ENCODE results near the gene ESF1. TPM values are rescaled to one million over a fixed set of nuclear protein-coding genes. Genes with fewer than 3 reads are reported as not detected.

The ESF1 gene
- total RNA-seq, 1 donor from 2014 or later: 15.5 TPM

DNA sequence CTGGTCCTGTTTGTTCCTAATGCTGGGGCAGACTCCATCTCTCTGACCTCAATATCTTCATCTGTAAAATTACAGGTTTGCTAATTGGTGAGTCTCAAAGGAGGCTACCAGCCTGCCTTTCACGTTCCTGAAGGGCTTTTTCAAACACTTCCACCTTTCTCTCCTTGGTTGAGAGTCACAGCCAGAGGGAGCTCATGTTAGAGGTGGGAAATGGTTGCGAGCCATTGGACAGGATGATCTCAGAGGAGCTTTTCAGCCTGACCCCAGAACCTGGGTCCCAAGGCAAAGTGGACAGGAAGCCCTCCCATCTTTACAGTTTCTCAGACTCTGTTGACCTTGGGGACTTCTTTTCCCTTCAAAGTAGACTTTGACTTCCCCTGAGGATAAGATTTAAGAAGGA is 37.7 kb upstream of the ESF1 start:
- no peaks in the 10 kb centered on the region for H3K27me3 Mint-ChIP-seq
- intact Hi-C loops (cut with micrococcal nuclease): no loop called here
- no peaks in the 10 kb centered on the region for H3K9me3 Mint-ChIP-seq
- peaks cover 15% of the 10 kb centered on the region for H3K36me3 Mint-ChIP-seq (ENCODE audit: low read depth)
- no peak for ATAC-seq (ENCODE audit: low read depth)
- no peak overlapping the region for H3K27ac Mint-ChIP-seq
- ChIA-PET POLR2A (no interaction called here), CTCF (no interaction called here)
- H3K4me3 Mint-ChIP-seq: no peak overlapping the region
- no peak for DNase-seq
- TF ChIP-seq, protein P1, sequence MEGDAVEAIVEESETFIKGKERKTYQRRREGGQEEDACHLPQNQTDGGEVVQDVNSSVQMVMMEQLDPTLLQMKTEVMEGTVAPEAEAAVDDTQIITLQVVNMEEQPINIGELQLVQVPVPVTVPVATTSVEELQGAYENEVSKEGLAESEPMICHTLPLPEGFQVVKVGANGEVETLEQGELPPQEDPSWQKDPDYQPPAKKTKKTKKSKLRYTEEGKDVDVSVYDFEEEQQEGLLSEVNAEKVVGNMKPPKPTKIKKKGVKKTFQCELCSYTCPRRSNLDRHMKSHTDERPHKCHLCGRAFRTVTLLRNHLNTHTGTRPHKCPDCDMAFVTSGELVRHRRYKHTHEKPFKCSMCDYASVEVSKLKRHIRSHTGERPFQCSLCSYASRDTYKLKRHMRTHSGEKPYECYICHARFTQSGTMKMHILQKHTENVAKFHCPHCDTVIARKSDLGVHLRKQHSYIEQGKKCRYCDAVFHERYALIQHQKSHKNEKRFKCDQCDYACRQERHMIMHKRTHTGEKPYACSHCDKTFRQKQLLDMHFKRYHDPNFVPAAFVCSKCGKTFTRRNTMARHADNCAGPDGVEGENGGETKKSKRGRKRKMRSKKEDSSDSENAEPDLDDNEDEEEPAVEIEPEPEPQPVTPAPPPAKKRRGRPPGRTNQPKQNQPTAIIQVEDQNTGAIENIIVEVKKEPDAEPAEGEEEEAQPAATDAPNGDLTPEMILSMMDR (IDR thresholded peaks at IDR 0.05): no peak
- H3K4me1 Mint-ChIP-seq: no peaks in the 10 kb centered on the region

GRCh38 chr20:13821876-13822275 is 37.2 kb upstream of the ESF1 start:
- H3K4me3 Mint-ChIP-seq: no peak overlapping the region
- TF ChIP-seq, protein P1 (IDR thresholded peaks at IDR 0.05): no peak
- intact Hi-C loops (cut with micrococcal nuclease): no loop called here
- H3K36me3 Mint-ChIP-seq (ENCODE audit: low read depth): peaks cover 18% of the 10 kb centered on the region
- ChIA-PET POLR2A (no interaction called here), CTCF (interaction anchor here (1.0 kb wide), 1 partner anchor 231 kb away, joined by 3 read pairs; no protein-coding TSS in a partner anchor)
- no peak for DNase-seq
- H3K27me3 Mint-ChIP-seq: no peaks in the 10 kb centered on the region
- ATAC-seq (ENCODE audit: low read depth): no peak
- no peaks in the 10 kb centered on the region for H3K4me1 Mint-ChIP-seq
- H3K27ac Mint-ChIP-seq: no peak overlapping the region
- no peaks in the 10 kb centered on the region for H3K9me3 Mint-ChIP-seq

DNA sequence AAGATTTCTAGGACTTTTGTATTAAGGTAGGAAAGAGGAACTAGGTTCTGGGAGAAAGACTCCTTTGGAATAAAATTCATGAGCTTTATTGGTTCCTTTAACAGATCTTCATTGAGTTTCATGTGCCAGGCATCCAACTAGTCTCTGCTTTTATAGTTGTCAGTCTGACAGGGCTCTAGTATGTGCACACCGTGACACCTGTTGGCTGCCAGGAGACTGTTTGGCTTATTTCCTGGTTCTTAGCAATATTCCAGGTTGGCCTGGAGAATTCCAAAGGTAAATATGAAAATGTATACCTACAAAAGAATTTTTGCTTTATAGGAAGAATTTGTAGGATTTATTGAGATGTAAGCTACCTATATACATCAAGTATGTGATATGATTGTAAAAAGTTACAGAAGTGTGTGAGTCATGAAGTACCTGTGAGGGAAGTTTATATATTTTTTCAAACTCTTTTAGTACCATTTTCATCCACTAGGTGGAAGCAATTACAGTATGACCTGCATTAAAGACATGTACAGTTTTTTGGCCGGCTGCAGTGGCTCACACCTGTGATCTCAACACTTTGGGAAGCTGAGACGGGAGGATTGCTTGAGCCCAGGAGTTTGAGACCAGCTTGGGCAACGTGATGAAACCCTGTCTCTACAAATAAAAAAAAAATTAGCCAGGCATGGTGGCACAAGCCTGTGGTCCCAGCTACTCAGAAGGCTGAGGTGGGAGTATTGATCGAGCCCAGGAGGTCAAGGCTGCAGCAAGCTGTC is 35.3 kb upstream of the ESF1 start:
- DNase-seq (no peak), ATAC-seq (ENCODE audit: low read depth) (peak; percentile 50)
- Mint-ChIP-seq H3K9me3 (no peaks in the 10 kb centered on the region), H3K27me3 (no peaks in the 10 kb centered on the region), H3K4me1 (no peaks in the 10 kb centered on the region), H3K36me3 (ENCODE audit: low read depth) (peaks cover 31% of the 10 kb centered on the region), H3K4me3 (no peak overlapping the region), H3K27ac (no peak overlapping the region)
- POLR2A ChIA-PET: no interaction called here
- CTCF ChIA-PET: interaction anchor here (0.7 to 1.7 kb wide), 5 partner anchors 15 to 1104 kb away, joined by 3 to 6 read pairs (median 3); no protein-coding TSS in a partner anchor
- intact Hi-C loops (cut with micrococcal nuclease): loop anchor here (1.0 kb wide), 1 partner anchor 235 kb away; no protein-coding TSS in a partner anchor
- TF ChIP-seq, protein P1 (IDR thresholded peaks at IDR 0.05): peak; percentile 38

GRCh38 chr20:13817342-13817741 is 32.6 kb upstream of the ESF1 start:
- intact Hi-C loops (cut with micrococcal nuclease): no loop called here
- Mint-ChIP-seq H3K4me3 (no peak overlapping the region), H3K36me3 (ENCODE audit: low read depth) (peaks cover 46% of the 10 kb centered on the region), H3K4me1 (no peaks in the 10 kb centered on the region), H3K27ac (peak overlapping the region; percentile 31), H3K27me3 (no peaks in the 10 kb centered on the region), H3K9me3 (no peaks in the 10 kb centered on the region)
- CTCF ChIA-PET: no interaction called here
- DNase-seq: no peak
- POLR2A ChIA-PET: no interaction called here
- TF ChIP-seq, protein P1 (IDR thresholded peaks at IDR 0.05): no peak
- ATAC-seq (ENCODE audit: low read depth): no peak

GRCh38 chr20:13816757-13817156 is 32.0 kb upstream of the ESF1 start:
- Mint-ChIP-seq H3K27me3 (no peaks in the 10 kb centered on the region), H3K36me3 (ENCODE audit: low read depth) (peaks cover 46% of the 10 kb centered on the region), H3K9me3 (no peaks in the 10 kb centered on the region), H3K4me3 (no peak overlapping the region), H3K4me1 (no peaks in the 10 kb centered on the region), H3K27ac (no peak overlapping the region)
- no peak for ATAC-seq (ENCODE audit: low read depth)
- intact Hi-C loops (cut with micrococcal nuclease): no loop called here
- no peak for DNase-seq
- TF ChIP-seq, protein P1 (IDR thresholded peaks at IDR 0.05): no peak
- ChIA-PET CTCF (no interaction called here), POLR2A (no interaction called here)

Measured in activated B cell treated with CpG ODN at 0.5 μM for 24 hours (primary cell).